Renal cortical epithelial cell (primary cell): ENCODE results near the gene PNMA8C. TPM values are rescaled to one million over a fixed set of nuclear protein-coding genes. Genes with fewer than 3 reads are reported as not detected.
"Not testable (repeated sequence)": the region's sequence is repeated elsewhere in the genome, so short reads cannot be mapped to it uniquely, and the experiment has no call there.

Experiments used
- DNase-seq: peaks from one replicate; pipeline ENCODE4 v3.0.0-alpha.2; 2011; ENCODE audit warnings: low read depth
- total RNA-seq: library from RNA; depleted of rRNA; stranded (reverse); fragments of >200 nt; gene quantifications from 2 replicates; pipeline ENCODE4 v1.2.3, GENCODE V29; 2014

PNMA8C gene
- total RNA-seq, 1 donor from 2014 or later, result not detected

DNA sequence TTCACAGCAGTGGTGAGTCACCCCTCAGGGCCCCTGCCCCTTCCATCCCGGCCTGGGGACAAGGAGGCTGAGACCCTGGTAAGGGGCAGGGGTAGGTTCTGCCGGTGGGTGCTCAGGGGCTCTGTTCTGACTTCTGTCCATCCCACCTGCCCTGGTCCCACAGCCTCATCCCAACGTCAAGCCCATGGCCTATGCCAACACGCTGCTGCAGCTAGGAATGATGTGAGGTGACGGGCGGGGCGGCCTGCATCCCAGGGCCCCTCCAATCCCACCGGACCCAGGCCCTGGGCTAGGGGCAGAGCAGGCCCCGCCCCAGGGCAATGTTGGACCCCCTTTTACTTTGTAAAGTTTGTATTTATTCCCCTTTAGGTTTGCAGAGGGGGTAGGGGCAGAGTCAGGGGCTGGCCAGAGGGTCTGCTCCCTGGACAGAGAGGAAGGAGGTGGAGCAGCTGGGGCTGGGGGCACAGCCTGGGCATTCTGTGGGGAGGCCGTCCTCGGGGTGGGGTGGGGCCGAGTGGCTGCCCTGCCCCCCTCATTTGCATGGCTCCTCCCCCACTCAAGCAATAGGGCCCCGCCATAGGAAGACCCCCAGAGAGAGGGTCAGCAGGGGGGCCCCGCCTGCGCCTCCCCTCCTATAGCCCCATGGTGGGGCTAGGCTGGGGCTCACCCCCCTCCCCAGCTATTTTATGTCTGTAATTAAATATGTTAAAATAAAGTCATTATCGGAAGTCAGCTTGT is 38.4 kb downstream of the PNMA8C start:
- DNase-seq, result no peak

DNA sequence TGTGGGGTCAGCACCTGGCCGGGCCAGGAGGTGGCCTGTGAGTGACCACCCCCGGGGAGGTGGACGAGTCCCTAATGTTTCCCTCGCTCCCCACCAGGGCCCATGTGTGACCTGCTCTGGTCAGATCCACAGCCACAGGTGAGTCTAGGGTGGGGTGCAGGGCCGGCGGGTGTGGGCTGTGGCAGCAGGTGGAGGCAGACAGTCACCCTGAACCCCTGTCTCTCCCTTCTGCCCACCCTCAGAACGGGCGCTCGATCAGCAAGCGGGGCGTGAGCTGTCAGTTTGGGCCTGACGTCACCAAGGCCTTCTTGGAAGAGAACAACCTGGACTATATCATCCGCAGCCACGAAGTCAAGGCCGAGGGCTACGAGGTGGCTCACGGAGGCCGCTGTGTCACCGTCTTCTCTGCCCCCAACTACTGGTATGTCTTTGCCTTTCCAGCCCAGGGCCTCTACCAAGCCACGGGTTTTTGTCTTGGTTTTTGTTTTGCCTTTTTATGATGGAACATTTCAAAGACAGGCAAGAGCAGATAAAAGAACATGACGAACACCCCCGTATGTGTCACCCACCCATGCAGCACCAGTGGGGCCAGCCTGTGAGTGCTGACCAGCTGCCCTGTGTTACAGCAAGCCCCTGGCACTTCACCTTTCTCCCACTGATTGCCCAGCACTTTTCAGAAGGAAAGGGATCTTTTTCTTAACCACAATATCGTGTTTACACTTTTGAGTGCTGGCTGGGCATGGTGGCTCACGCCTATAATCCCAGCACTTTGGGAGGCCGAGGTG is 40.2 kb downstream of the PNMA8C start:
- DNase-seq, result no peak

GRCh38 chr19:46387713-46388130 is 41.0 kb downstream of the PNMA8C start:
- no peak for DNase-seq

GRCh38 chr19:46386996-46387712 is 41.6 kb downstream of the PNMA8C start:
- no peak for DNase-seq

DNA sequence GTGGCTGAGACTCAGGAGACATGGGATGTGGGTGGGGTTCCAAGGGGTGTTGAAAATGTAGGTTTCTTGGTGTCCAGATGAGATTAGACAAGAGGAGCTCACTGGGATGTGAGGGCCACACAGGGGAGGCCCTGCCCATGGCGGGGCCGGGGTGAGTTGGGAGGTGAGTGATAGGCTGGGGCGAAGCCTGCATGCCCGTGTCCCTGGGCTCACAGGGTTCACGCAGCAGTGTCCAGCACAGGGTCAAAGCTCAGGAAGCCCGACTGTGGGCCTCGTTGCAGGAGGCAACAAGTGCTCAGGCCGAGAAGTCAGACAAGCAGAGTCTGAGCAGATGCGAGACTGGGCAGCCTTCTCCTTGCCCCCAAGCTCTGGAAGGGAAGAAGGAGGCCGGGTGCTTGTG is 42.6 kb downstream of the PNMA8C start:
- DNase-seq, result no peak

DNA sequence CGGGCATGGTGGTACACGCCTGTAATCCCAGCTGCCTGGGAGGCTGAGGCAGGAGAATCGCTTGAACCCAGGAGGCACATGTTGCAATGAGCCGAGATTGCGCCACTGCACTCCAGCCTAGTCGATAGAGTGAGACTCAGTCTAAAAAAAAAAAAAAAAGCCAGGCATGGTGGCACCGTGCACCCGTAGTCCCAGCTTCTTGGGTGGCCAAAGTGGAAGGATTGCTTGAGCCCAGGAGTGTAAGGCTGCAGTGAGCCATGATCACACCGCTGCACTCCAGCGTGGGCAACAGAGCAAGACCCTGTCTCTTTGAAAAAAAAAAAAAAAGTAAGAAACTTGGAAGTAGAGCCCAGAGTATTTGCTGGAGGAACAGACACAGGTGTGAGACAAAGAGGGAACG is 43.1 kb downstream of the PNMA8C start:
- DNase-seq, result no peak

- DNase-seq, result no peak
Measured at GRCh38 chr19:46384396-46384795, 44.3 kb downstream of the PNMA8C start.

DNA sequence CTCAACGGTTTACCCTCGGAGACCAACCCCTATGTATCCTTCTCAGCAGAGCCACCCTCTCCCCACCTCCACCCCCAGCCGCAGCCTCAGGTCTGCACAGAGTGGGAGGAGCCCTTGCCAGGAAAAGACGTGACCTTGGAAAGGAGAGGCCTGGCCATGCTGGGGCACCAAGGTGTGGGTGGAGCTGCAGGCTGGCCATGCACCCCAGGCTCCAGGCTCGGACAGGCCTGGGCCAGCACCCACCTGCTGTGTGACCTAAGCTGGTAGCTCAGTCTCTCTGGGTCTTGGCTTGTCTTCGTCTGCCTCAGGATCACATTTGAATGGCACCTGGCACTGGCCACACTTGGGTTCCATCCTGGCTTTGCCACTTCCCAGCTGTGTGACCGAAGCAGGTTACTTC is 44.9 kb downstream of the PNMA8C start:
- no peak for DNase-seq

GRCh38 chr19:46383171-46383815 is 45.4 kb downstream of the PNMA8C start:
- DNase-seq, result no peak

DNA sequence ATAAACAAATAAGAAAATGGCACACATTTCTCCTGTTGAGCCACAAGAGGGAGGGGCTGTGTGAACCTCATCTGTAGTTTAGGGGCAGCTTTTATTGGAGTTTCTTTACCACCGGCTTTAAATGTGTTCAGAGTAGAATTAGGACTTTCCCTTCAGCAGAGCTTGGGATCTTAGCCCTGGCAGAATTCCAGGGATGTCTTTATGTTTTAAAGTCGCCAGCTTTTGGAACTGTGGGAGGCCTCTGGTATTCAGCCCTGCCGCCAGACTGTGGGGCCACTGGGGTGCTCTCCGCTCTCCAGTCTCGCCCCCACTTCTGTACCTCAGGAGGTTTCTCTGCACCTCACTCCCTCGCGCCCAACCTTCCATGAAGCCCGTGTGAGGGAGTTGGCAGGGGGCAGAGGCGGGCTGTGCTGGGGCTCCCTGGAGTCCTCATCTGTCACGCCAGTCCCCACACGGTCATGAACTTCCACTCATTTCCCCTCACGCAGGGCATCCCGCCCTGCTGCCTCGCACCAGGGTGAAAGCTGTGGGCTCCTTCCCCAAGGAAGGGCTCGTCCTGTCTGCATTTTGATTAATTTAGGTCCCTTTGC is 46.9 kb downstream of the PNMA8C start:
- no peak for DNase-seq

DNA sequence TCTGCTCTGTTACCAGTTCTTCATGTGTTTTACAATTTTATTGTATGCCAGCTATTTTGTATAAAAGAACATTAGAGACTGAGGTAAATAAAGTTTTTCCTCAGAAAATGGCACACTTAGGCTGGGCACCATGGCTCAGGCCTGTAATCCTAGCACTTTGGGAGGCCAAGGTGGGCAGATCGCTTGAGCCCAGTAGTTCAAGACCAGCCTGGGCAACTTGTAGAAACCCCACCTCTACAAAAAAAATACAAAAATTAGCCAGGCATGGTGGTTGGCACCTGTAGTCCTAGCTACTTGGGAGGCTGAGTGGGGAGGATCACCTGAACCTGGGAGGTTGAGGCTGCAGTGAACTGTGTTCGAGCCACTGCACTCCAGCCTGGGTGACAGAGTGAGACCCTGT is 47.4 kb downstream of the PNMA8C start:
- no peak for DNase-seq

DNA sequence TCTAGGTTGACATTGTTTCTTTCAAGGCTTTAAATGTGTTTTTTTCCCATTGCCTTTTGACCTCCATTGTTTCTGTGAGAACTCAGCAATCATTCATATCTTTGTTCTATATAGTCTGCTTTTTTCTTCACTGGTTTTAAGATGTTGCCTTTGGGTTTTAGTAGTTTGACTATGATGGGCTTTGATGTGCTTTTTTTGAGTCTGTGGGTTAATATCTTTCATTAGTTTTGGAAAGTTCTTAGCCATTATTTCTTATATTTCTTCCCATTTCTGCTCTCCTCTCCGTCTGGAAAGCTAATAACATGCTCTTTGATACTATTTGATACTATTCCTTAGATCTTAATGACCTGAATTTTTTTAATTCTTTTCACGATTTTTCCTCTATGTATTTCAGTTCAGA is 48.0 kb downstream of the PNMA8C start:
- no peak for DNase-seq

GRCh38 chr19:46378268-46378667 is 50.5 kb downstream of the PNMA8C start:
- peak; percentile 14 for DNase-seq

DNA sequence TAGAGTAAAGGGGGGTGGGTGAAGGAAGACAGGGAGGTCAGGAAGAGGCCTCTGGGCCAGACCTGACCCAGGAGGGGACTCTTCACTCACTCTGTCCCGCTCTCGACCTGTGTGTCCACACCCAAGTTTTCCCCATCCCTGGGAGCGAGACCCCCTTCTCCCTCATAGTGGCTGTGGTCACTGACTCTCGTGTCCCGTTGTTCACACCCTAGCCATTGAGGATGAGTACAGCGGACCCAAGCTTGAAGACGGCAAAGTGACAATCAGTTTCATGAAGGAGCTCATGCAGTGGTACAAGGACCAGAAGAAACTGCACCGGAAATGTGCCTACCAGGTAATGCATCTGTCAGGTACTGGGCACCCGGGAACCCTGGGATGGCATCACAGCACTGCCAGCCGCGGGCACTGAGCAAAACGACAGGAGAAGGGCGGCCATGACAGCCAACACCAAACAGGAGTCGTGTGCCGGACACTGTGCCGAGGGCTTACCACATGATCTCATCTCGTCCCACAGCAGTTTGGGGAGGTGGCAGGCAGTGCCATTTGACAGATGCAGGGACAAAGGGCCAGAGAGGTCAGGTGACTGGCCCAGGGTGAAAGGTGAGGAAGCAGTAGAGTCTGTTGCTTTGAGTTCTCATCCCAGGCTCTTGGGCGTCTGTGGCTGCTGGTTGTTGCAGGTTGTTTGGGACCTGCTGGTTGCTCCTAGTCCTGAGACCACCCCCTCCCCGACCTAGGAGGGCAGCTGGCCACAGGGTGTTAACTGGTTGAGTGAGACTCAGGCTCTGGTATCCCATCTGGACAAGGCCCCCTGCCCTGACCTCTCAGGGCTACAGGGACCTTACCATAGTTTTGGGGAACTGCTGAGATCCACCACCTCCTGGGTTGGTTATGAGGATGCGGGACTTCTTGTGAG is 52.2 kb downstream of the PNMA8C start:
- DNase-seq, result no peak

DNA sequence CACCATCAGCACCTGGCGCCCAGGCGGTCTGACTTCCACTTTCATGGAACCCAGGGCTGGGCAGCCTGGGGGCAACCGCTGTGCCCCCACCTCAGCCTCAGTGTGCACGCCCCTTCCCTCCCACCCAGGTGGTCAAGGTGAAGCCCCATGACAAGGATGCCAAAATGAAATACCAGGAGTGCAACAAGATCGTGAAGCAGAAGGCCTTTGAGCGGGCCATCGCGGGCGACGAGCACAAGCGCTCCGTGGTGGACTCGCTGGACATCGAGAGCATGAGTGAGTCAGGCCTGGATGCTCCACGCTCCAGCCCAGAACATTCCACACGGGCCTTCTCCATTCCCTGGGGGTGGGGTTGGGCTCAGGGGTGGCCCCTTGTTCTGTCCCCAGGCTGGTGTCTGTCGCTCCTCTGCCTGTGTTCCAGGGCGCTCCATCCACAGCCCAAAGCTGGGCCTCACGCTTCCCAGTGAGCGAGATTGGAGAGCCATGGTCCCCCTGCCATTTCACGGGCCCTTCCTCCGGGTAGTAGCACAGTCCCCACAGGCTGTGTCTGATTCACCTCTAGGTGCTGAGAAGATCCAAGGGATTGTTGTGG is 53.2 kb downstream of the PNMA8C start:
- not testable (repeated sequence) for DNase-seq

Other genes starting within 250 kb of the PNMA8C start
- gene IGFL1, start 199.2 kb downstream of the PNMA8C start, total RNA-seq, result 3.8 TPM in 1 of 2 replicates, not detected in the other
- gene HIF3A, start 131.9 kb downstream of the PNMA8C start, total RNA-seq, result 1.1 TPM in 1 of 2 replicates, not detected in the other
- 36.6 and 64.9 TPM in 2 replicates for gene PPP5C, start 81.8 kb downstream of the PNMA8C start, total RNA-seq
- 14.1 and 30.7 TPM in 2 replicates for gene CCDC8, start 15.4 kb downstream of the PNMA8C start, total RNA-seq
- 1.2 and 15.4 TPM in 2 replicates for gene PNMA8A, start 42.6 kb upstream of the PNMA8C start, total RNA-seq
- 0.35 and 0.85 TPM in 2 replicates for gene PNMA8B, start 66.9 kb upstream of the PNMA8C start, total RNA-seq
- 181 and 302 TPM in 2 replicates for gene CALM3, start 172.4 kb upstream of the PNMA8C start, total RNA-seq
- not detected in 2 replicates for gene PTGIR, start 196.2 kb upstream of the PNMA8C start, total RNA-seq
- gene GNG8, start 207.3 kb upstream of the PNMA8C start, total RNA-seq, result not detected in 2 replicates
- gene DACT3, start 232.2 kb upstream of the PNMA8C start, total RNA-seq, result not detected in 2 replicates